HL-60 (cell line): ENCODE data around the gene MDM2.

Experiments
- DNase-seq, 2 experiments: peaks; one replicate each; pipeline ENCODE4 v3.0.0-alpha.2; 2010 to 2020; ENCODE audit warnings: low read depth in 1 of 2, low spot score in 1 of 2
- H3K27ac ChIP-seq: fragments of 250-450 bp; sonication (Bioruptor Pico); replicated peaks from 2 replicates; pipeline ENCODE4 v1.5.1; 2020; ENCODE audit warnings: mild to moderate bottlenecking, moderate library complexity
- H3K27me3 ChIP-seq: fragments of 250-450 bp; sonication (Bioruptor Pico); 2 replicates; pipeline ENCODE4 v1.5.1; 2021; ENCODE audit warnings: mild to moderate bottlenecking, moderate library complexity; ENCODE audit not compliant: insufficient read depth, poor library complexity, severe bottlenecking
- H3K4me3 ChIP-seq: replicated peaks from 2 replicates; pipeline ENCODE4 v1.5.1; 2011; ENCODE audit warnings: mild to moderate bottlenecking, control low read depth, low read length; ENCODE audit not compliant: insufficient read depth
- GABPA ChIP-seq: IDR thresholded peaks from 2 replicates; pipeline ENCODE4 v1.6.1; 2012; ENCODE audit warnings: low read depth
- POLR2AphosphoS5 ChIP-seq: IDR thresholded peaks from 2 replicates; pipeline ENCODE4 v1.6.1; 2012; ENCODE audit warnings: low read depth
- REST ChIP-seq: IDR thresholded peaks from 2 replicates; pipeline ENCODE4 v1.6.1; 2012; ENCODE audit warnings: low read depth; ENCODE audit not compliant: insufficient replicate concordance
- SPI1 ChIP-seq: IDR thresholded peaks from 2 replicates; pipeline ENCODE4 v1.6.1; 2012; ENCODE audit warnings: low read depth, mild to moderate bottlenecking, borderline replicate concordance
- TF ChIP-seq, protein P1 (sequence below): IDR thresholded peaks from one replicate; pipeline ENCODE4 v1.5.1; 2011; ENCODE audit warnings: low read length, control low read depth, inconsistent platforms; ENCODE audit not compliant: insufficient read depth

Gene MDM2

GRCh38 chr12:68883151-68883550 is 75.2 kb downstream of the MDM2 start:
- no peaks in the 10 kb centered on the region for H3K27me3 ChIP-seq
- no peak overlapping the region for H3K27ac ChIP-seq
- TF ChIP-seq GABPA (no peak), POLR2AphosphoS5 (no peak)
- no peak overlapping the region for H3K4me3 ChIP-seq
- no peak for DNase-seq

- Histone ChIP-seq H3K27ac (no peak overlapping the region), H3K4me3 (no peak overlapping the region), H3K27me3 (no peaks in the 10 kb centered on the region)
- TF ChIP-seq REST (no peak), GABPA (no peak), SPI1 (no peak), POLR2AphosphoS5 (no peak)
- TF ChIP-seq, protein P1, sequence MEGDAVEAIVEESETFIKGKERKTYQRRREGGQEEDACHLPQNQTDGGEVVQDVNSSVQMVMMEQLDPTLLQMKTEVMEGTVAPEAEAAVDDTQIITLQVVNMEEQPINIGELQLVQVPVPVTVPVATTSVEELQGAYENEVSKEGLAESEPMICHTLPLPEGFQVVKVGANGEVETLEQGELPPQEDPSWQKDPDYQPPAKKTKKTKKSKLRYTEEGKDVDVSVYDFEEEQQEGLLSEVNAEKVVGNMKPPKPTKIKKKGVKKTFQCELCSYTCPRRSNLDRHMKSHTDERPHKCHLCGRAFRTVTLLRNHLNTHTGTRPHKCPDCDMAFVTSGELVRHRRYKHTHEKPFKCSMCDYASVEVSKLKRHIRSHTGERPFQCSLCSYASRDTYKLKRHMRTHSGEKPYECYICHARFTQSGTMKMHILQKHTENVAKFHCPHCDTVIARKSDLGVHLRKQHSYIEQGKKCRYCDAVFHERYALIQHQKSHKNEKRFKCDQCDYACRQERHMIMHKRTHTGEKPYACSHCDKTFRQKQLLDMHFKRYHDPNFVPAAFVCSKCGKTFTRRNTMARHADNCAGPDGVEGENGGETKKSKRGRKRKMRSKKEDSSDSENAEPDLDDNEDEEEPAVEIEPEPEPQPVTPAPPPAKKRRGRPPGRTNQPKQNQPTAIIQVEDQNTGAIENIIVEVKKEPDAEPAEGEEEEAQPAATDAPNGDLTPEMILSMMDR = no peak
- no peak for DNase-seq
Measured at GRCh38 chr12:68884251-68884650, 76.3 kb downstream of the MDM2 start.

- H3K4me3 ChIP-seq = no peak overlapping the region
- TF ChIP-seq REST (no peak), POLR2AphosphoS5 (no peak), GABPA (no peak), SPI1 (no peak)
- TF ChIP-seq, protein P1 = no peak
- DNase-seq = no peak
Measured at GRCh38 chr12:68885381-68885780, 77.4 kb downstream of the MDM2 start.

GRCh38 chr12:68886636-68887572 is 78.9 kb downstream of the MDM2 start:
- DNase-seq = no peak
- no peaks in the 10 kb centered on the region for H3K27me3 ChIP-seq
- no peak for TF ChIP-seq POLR2AphosphoS5
- TF ChIP-seq, protein P1 = no peak
- TF ChIP-seq SPI1 = no peak
- no peak for TF ChIP-seq GABPA
- no peak for TF ChIP-seq REST
- no peak overlapping the region for H3K4me3 ChIP-seq
- no peak overlapping the region for H3K27ac ChIP-seq

More at GRCh38 chr12:68885381-68885780, 77.4 kb downstream of the MDM2 start:
- Histone ChIP-seq H3K27ac (no peak overlapping the region), H3K27me3 (no peaks in the 10 kb centered on the region)
